ENCODE results near the gene TRAPPC10. TPM values are rescaled to one million over a fixed set of nuclear protein-coding genes. Genes with fewer than 3 reads are reported as not detected.

Gene TRAPPC10, protein sequence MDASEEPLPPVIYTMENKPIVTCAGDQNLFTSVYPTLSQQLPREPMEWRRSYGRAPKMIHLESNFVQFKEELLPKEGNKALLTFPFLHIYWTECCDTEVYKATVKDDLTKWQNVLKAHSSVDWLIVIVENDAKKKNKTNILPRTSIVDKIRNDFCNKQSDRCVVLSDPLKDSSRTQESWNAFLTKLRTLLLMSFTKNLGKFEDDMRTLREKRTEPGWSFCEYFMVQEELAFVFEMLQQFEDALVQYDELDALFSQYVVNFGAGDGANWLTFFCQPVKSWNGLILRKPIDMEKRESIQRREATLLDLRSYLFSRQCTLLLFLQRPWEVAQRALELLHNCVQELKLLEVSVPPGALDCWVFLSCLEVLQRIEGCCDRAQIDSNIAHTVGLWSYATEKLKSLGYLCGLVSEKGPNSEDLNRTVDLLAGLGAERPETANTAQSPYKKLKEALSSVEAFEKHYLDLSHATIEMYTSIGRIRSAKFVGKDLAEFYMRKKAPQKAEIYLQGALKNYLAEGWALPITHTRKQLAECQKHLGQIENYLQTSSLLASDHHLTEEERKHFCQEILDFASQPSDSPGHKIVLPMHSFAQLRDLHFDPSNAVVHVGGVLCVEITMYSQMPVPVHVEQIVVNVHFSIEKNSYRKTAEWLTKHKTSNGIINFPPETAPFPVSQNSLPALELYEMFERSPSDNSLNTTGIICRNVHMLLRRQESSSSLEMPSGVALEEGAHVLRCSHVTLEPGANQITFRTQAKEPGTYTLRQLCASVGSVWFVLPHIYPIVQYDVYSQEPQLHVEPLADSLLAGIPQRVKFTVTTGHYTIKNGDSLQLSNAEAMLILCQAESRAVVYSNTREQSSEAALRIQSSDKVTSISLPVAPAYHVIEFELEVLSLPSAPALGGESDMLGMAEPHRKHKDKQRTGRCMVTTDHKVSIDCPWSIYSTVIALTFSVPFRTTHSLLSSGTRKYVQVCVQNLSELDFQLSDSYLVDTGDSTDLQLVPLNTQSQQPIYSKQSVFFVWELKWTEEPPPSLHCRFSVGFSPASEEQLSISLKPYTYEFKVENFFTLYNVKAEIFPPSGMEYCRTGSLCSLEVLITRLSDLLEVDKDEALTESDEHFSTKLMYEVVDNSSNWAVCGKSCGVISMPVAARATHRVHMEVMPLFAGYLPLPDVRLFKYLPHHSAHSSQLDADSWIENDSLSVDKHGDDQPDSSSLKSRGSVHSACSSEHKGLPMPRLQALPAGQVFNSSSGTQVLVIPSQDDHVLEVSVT
- total RNA-seq: 10 to 100 TPM; 62.2 to 83.2 (median 67.1) TPM
- 10 to 100 TPM in 1 of 3 donors, 1 to 10 TPM in 2; 6.0 to 10.4 (median 6.3) TPM for polyA plus RNA-seq
- long read RNA-seq, donor 1, partial matches to known transcripts: 0 of 1 reads
- long read RNA-seq, donor 1, other reads (novel, unspliced or antisense): 0 of 1 reads
- long read RNA-seq, donor 2, partial matches to known transcripts: 0 of 1 reads
- long read RNA-seq, donor 2, other reads (novel, unspliced or antisense): 0 of 1 reads

DNA sequence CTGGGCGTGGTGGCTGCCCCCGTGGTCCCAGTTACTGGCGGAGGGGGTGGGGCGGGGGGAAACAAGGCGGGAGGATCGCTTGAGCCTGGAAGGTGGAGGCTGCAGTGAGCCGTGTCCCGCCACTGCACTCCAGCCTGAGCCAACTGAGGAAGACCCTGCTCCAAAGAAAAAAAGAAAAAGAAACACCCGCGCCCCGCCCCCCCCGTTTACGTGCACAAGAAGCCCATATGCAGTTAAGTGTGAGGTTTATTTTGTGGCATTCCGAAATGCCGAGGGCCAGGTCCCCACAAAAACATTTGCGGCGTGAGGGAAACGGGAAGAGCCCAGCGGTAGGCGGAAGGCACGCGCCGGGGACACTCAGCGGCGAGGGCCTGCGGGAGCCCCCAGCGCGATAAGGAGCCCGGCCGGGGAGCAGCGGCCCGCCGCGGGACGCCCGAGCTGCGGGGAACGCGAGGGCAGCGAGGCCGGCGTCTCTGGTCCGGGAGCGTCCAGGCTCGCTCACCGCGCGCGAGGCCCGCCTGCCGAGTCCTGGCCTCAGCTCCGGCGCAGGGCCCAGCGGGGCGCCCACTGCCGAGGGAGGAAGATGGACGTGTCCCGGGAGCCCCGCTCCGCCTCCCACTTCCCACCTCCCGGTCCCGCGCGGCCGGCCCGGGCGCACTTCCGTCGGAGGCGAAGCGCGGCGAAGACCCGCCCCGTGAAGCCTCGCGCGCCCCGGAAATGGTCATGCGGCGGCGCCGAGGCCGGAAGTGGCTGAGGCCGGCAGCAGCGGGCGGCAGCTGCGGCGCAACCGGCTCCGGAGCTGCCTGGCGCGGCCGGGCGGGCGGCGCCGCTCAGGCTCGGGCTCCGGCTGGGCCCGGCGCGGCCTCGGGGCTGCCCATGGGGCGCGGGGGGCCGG is at the start of gene TRAPPC10:
Gene TRAPPC10, plus strand, starts transcription at position 731 of the 895 bp plus-strand sequence. CDS start 185 bp downstream, outside the sequence.
- Histone ChIP-seq H3K27me3 (replicated peaks in 1 of 7) (no peaks in the 10 kb centered on the region), H3K27ac (peak within 1 kb of the TSS; percentile 85 to 99 (median 97)), H3K4me1 (peaks cover 34 to 63% (median 52%) of the 10 kb centered on the region in 6 donors), H3K36me3 (no peaks in the 10 kb centered on the region), H3K9me3 (no peaks in the 10 kb centered on the region), H3K4me3 (peak within 1 kb of the TSS; percentile 85 to 95 (median 89))
- 1% methylated on average over 50 to 107 of the region's 107 CpGs for WGBS, 5 donors
- intact Hi-C loops (cut with DNase I; ENCODE audit: low total_unique reads): no loop called here
- TF ChIP-seq POLR2AphosphoS5 (IDR thresholded peaks at IDR 0.05) (peak; percentile 94 to 96 (median 95)), POLR2A (IDR thresholded peaks at IDR 0.05) (peak in 2 of 3 donors; percentile 70 to 92)
- TF ChIP-seq, protein P1, sequence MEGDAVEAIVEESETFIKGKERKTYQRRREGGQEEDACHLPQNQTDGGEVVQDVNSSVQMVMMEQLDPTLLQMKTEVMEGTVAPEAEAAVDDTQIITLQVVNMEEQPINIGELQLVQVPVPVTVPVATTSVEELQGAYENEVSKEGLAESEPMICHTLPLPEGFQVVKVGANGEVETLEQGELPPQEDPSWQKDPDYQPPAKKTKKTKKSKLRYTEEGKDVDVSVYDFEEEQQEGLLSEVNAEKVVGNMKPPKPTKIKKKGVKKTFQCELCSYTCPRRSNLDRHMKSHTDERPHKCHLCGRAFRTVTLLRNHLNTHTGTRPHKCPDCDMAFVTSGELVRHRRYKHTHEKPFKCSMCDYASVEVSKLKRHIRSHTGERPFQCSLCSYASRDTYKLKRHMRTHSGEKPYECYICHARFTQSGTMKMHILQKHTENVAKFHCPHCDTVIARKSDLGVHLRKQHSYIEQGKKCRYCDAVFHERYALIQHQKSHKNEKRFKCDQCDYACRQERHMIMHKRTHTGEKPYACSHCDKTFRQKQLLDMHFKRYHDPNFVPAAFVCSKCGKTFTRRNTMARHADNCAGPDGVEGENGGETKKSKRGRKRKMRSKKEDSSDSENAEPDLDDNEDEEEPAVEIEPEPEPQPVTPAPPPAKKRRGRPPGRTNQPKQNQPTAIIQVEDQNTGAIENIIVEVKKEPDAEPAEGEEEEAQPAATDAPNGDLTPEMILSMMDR (IDR thresholded peaks at IDR 0.05 in 8 of 11, conservative IDR thresholded peaks at IDR 0.05 in 3 of 11): no peak
- DNase-seq: peak; percentile 96

DNA sequence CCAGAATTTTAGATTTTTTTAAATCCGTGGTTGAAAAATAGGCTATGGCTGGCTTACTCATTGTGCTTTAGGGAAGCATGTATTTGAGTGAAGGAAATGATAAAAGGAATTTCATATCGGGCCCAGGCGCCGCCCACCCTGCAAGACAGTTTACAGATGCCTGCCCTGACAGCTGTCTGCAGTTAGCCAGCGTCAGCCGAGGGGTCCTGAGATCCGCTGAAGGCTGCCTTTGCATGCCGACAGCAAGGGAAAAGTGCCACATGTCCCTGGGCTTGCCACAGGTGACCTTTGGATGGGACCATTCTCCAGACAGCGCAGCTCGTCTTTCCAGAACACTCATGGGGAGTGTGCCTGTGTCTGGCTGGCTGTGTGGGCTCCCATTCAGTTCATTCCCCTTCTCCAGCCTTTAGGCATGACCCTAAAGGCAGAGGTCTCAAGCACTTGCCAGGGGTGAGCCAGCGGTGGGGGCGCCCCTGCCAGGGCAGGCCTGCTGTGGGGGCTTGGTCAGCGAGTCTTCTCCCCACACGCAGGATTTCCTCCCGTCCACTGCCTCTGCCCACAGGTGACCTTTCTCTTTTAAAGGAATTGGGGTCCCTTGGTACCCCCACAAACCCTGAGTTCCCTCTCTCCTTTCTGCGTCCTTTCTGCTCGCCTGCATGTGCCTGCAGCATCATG is 46.1 kb upstream of the TRAPPC10 start:
- no peak for DNase-seq
- Histone ChIP-seq H3K36me3 (peaks cover 0 to 98% (median 42%) of the 10 kb centered on the region in 6 donors), H3K4me1 (no peaks in the 10 kb centered on the region), H3K4me3 (no peak overlapping the region), H3K9me3 (no peaks in the 10 kb centered on the region), H3K27ac (no peak overlapping the region), H3K27me3 (replicated peaks in 1 of 7) (no peaks in the 10 kb centered on the region)
- intact Hi-C loops (cut with DNase I; ENCODE audit: low total_unique reads): no loop called here
- TF ChIP-seq POLR2AphosphoS5 (IDR thresholded peaks at IDR 0.05): no peak
- TF ChIP-seq POLR2A (IDR thresholded peaks at IDR 0.05): no peak
- TF ChIP-seq, protein P1 (IDR thresholded peaks at IDR 0.05 in 8 of 11, conservative IDR thresholded peaks at IDR 0.05 in 3 of 11): no peak
- WGBS, 5 donors: 84 to 89% (median 87%) methylated on average over 17 of the region's 17 CpGs

DNA sequence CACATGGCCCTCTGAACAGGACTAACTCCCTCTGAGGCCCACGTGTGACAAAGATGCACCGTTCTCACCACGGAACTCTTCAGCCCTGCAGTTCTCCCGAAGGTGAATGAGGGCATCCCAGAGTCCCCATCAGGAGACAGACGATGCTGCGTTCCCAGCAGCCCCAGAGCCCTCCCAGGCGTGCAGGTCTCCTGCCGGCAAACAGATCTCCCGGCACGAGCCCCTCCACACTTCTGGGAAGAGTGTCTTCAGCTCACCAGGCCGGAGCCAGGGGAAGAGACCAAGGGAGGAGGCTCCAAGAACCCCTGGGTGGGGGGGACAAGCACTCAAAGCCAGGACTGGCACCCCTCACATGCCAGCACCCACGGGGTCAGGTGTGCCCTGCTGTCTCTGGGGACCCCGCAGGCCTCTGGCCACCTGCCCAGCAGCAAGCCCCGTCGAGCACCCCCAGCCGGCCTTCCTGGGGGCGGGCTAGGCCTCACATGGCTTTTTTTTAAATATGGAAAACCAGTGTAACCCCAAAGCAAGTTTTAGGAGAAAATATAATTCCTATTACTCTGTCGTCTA is 45.1 kb upstream of the TRAPPC10 start:
- Histone ChIP-seq H3K27me3 (replicated peaks in 1 of 7) (no peaks in the 10 kb centered on the region), H3K36me3 (peaks cover 0 to 98% (median 51%) of the 10 kb centered on the region in 6 donors), H3K9me3 (no peaks in the 10 kb centered on the region), H3K4me1 (no peaks in the 10 kb centered on the region), H3K4me3 (no peak overlapping the region), H3K27ac (no peak overlapping the region)
- 88 to 95% (median 91%) methylated on average over 9 to 18 of the region's 18 CpGs for WGBS, 5 donors
- no peak for TF ChIP-seq POLR2A (IDR thresholded peaks at IDR 0.05)
- TF ChIP-seq, protein P1 (IDR thresholded peaks at IDR 0.05 in 8 of 11, conservative IDR thresholded peaks at IDR 0.05 in 3 of 11): no peak
- no peak for TF ChIP-seq POLR2AphosphoS5 (IDR thresholded peaks at IDR 0.05)
- DNase-seq: no peak
- intact Hi-C loops (cut with DNase I; ENCODE audit: low total_unique reads): no loop called here

Measured in spleen (tissue), 13 donors.